Mammary epithelial cell (primary cell): Measurements from ENCODE around the gene DEXI.

ENCODE experiments used
- EZH2 ChIP-seq: IDR thresholded peaks from 2 replicates; pipeline ENCODE4 v1.6.1; 2012; ENCODE audit warnings: low read length, inconsistent platforms, borderline replicate concordance
- TF ChIP-seq, protein P1 (sequence below), 2 donors: IDR thresholded peaks in 1 of 2; conservative IDR thresholded peaks in 1 of 2; 2 replicates each; pipeline ENCODE4 v1.5.1; 2011 to 2012; ENCODE audit warnings: inconsistent platforms in 2 of 2, low read length in 2 of 2, mild to moderate bottlenecking in 2 of 2, control low read depth in 1 of 2, low read depth in 1 of 2; ENCODE audit not compliant: insufficient read depth in 1 of 2; ENCODE audit errors: extremely low read depth in 1 of 2

DNA sequence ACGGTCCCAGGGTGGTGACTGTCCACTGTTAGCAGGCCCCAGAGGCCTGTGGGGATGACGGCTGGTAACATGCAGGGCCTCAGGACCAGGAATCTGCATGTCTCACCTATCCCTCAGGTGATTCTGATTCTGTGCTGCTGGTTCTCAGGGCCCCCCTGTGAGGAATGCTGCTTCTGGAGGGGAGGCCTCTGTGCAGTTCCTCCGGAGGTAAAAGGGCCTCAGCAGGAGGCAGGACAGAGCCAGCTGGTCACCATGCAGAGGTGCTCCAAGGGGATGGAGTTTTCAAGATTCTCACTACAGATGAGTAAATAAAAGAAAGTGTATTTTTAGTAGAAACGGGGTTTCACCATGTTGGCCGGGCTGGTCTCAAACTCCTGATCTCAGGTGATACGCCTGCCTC, 35.9 kb upstream of the DEXI start:
- TF ChIP-seq, protein P1, sequence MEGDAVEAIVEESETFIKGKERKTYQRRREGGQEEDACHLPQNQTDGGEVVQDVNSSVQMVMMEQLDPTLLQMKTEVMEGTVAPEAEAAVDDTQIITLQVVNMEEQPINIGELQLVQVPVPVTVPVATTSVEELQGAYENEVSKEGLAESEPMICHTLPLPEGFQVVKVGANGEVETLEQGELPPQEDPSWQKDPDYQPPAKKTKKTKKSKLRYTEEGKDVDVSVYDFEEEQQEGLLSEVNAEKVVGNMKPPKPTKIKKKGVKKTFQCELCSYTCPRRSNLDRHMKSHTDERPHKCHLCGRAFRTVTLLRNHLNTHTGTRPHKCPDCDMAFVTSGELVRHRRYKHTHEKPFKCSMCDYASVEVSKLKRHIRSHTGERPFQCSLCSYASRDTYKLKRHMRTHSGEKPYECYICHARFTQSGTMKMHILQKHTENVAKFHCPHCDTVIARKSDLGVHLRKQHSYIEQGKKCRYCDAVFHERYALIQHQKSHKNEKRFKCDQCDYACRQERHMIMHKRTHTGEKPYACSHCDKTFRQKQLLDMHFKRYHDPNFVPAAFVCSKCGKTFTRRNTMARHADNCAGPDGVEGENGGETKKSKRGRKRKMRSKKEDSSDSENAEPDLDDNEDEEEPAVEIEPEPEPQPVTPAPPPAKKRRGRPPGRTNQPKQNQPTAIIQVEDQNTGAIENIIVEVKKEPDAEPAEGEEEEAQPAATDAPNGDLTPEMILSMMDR (conservative IDR thresholded peaks at IDR 0.05 in 1 of 2, IDR thresholded peaks at IDR 0.05 in 1 of 2; ENCODE audit: extremely low read depth in 1 of 2, insufficient read depth in 1 of 2, low read depth in 1 of 2, low read length in 2 of 2) = no peak
- no peak for TF ChIP-seq EZH2
